GM18951 (cell line): ENCODE results near the gene AP2A2.

Experiments
- POLR2A ChIP-seq: IDR thresholded peaks from 4 replicates; pipeline ENCODE4 v1.6.1; 2011; ENCODE audit warnings: mild to moderate bottlenecking; ENCODE audit not compliant: insufficient read length, insufficient read depth; ENCODE audit errors: extremely low read depth
- in situ Hi-C: fragments of 300-500 bp; cut with MboI; formaldehyde crosslinking; loops from one replicate; pipeline ENCODE4 v1.12.0; 2022; ENCODE audit warnings: low sequenced_read_pairs, mixed read lengths, inconsistent platforms; ENCODE audit not compliant: unreplicated experiment

Gene AP2A2

GRCh38 chr11:1026641-1027482 is 101.2 kb downstream of the AP2A2 start:
- in situ Hi-C loops, result loop anchor here (25.0 kb wide), 1 partner anchor 140 kb away; no protein-coding TSS in a partner anchor

GRCh38 chr11:1027483-1028290 is 102.0 kb downstream of the AP2A2 start:
- in situ Hi-C loops, result loop anchor here (25.0 kb wide), 1 partner anchor 140 kb away; no protein-coding TSS in a partner anchor
- no peak for TF ChIP-seq POLR2A

More at GRCh38 chr11:1026641-1027482, 101.2 kb downstream of the AP2A2 start:
- no peak for TF ChIP-seq POLR2A

GRCh38 chr11:1028291-1028540 is 102.5 kb downstream of the AP2A2 start:
- TF ChIP-seq POLR2A, result no peak
- in situ Hi-C loops, result loop anchor here (25.0 kb wide), 1 partner anchor 141 kb away; no protein-coding TSS in a partner anchor

- in situ Hi-C loops, result loop anchor here (25.0 kb wide), 1 partner anchor 141 kb away; no protein-coding TSS in a partner anchor
- no peak for TF ChIP-seq POLR2A
Observed at GRCh38 chr11:1028616-1029015, 102.9 kb downstream of the AP2A2 start.

- no peak for TF ChIP-seq POLR2A
- in situ Hi-C loops, result loop anchor here (25.0 kb wide), 1 partner anchor 142 kb away; no protein-coding TSS in a partner anchor
Observed at GRCh38 chr11:1029051-1029450, 103.4 kb downstream of the AP2A2 start.

- in situ Hi-C loops, result loop anchor here (25.0 kb wide), 1 partner anchor 142 kb away; no protein-coding TSS in a partner anchor
- TF ChIP-seq POLR2A, result no peak
Observed at GRCh38 chr11:1029654-1030053, 104.0 kb downstream of the AP2A2 start.

- in situ Hi-C loops, result loop anchor here (25.0 kb wide), 1 partner anchor 143 kb away; no protein-coding TSS in a partner anchor
- TF ChIP-seq POLR2A, result no peak
Observed at GRCh38 chr11:1030086-1030485, 104.4 kb downstream of the AP2A2 start.

GRCh38 chr11:1030556-1030955 is 104.9 kb downstream of the AP2A2 start:
- no peak for TF ChIP-seq POLR2A
- in situ Hi-C loops, result loop anchor here (25.0 kb wide), 1 partner anchor 143 kb away; no protein-coding TSS in a partner anchor

- no peak for TF ChIP-seq POLR2A
- in situ Hi-C loops, result loop anchor here (25.0 kb wide), 1 partner anchor 144 kb away; no protein-coding TSS in a partner anchor
Observed at GRCh38 chr11:1031121-1031899, 105.6 kb downstream of the AP2A2 start.

GRCh38 chr11:1032310-1032891 is 106.7 kb downstream of the AP2A2 start:
- no peak for TF ChIP-seq POLR2A
- in situ Hi-C loops, result loop anchor here (25.0 kb wide), 1 partner anchor 145 kb away; no protein-coding TSS in a partner anchor

GRCh38 chr11:1033016-1033798 is 107.5 kb downstream of the AP2A2 start:
- in situ Hi-C loops, result loop anchor here (25.0 kb wide), 1 partner anchor 146 kb away; no protein-coding TSS in a partner anchor
- TF ChIP-seq POLR2A, result no peak

GRCh38 chr11:1034001-1034400 is 108.3 kb downstream of the AP2A2 start:
- no peak for TF ChIP-seq POLR2A
- in situ Hi-C loops, result loop anchor here (25.0 kb wide), 1 partner anchor 147 kb away; no protein-coding TSS in a partner anchor
